Adipose tissue (tissue), 3 donors: ENCODE data around the gene PRXL2A. TPM values are rescaled to one million over a fixed set of nuclear protein-coding genes. Genes with fewer than 3 reads are reported as not detected.
"Not testable (repeated sequence)": the region's sequence is repeated elsewhere in the genome, so short reads cannot be mapped to it uniquely, and the experiment has no call there.

Experiments
- H3K27ac ChIP-seq: one replicate; pipeline ENCODE4 v1.5.1; 2013; ENCODE audit warnings: low read depth, low read length
- WGBS, 3 donors: extraction: QIAGEN DNeasy Blood & Tissue Kit; methylation state at CpG; one replicate each; pipeline ENCODE4 v1.1.7; 2013; 5-methylcytosine and 5-hydroxymethylcytosine counted together
- polyA plus RNA-seq, 3 donors: library from polyadenylated mRNA; stranded (reverse); fragments of 200-250 nt; gene quantifications; one replicate each; pipeline ENCODE4 v1.2.3, GENCODE V29; 2013
- donor health status: healthy with polysubstance abuse.
- donor health status: Bipolar disorder and iron deficiency.
- donor health status: healthy.

Gene PRXL2A
- polyA plus RNA-seq, 3 donors = 68.8 to 543 (median 243) TPM

- no peak overlapping the region for H3K27ac ChIP-seq
- 30 to 37% (median 30%) methylated on average over 12 of the region's 12 CpGs for WGBS, 3 donors
Measured at GRCh38 chr10:80409121-80409520, 770 bp downstream of the PRXL2A start.

- 37 to 53% (median 53%) methylated on average over 2 of the region's 2 CpGs for WGBS, 3 donors
- no peak overlapping the region for H3K27ac ChIP-seq
Measured at GRCh38 chr10:80410122-80410521, 1.8 kb downstream of the PRXL2A start.

GRCh38 chr10:80410578-80411145 is 2.3 kb downstream of the PRXL2A start:
- H3K27ac ChIP-seq = no peak overlapping the region
- 60 to 81% (median 64%) methylated on average over 5 of the region's 5 CpGs for WGBS, 3 donors

- 56 to 63% (median 59%) methylated on average over 2 of the region's 2 CpGs for WGBS, 3 donors
- no peak overlapping the region for H3K27ac ChIP-seq
Measured at GRCh38 chr10:80411267-80411668, 2.9 kb downstream of the PRXL2A start.

- WGBS, 3 donors = 86 to 91% (median 88%) methylated on average over 1 of the region's 1 CpG
- no peak overlapping the region for H3K27ac ChIP-seq
Measured at GRCh38 chr10:80411681-80412220, 3.4 kb downstream of the PRXL2A start.

GRCh38 chr10:80412486-80412885 is 4.1 kb downstream of the PRXL2A start:
- peak overlapping the region; percentile 10 for H3K27ac ChIP-seq
- WGBS, 3 donors = 67 to 83% (median 77%) methylated on average over 5 of the region's 5 CpGs

- no peak overlapping the region for H3K27ac ChIP-seq
Measured at GRCh38 chr10:80413271-80413996, 5.1 kb downstream of the PRXL2A start.

GRCh38 chr10:80414142-80414895 is 6.0 kb downstream of the PRXL2A start:
- no peak overlapping the region for H3K27ac ChIP-seq
- WGBS, 3 donors = 40 to 65% (median 62%) methylated on average over 7 of the region's 7 CpGs

More at GRCh38 chr10:80413271-80413996, 5.1 kb downstream of the PRXL2A start:
- WGBS, 3 donors = 54 to 82% (median 67%) methylated on average over 12 of the region's 12 CpGs

GRCh38 chr10:80415734-80416478 is 7.6 kb downstream of the PRXL2A start:
- no peak overlapping the region for H3K27ac ChIP-seq
- 77 to 85% (median 83%) methylated on average over 3 of the region's 3 CpGs for WGBS, 3 donors

GRCh38 chr10:80416479-80417098 is 8.2 kb downstream of the PRXL2A start:
- no peak overlapping the region for H3K27ac ChIP-seq
- WGBS, 3 donors = 66 to 76% (median 66%) methylated on average over 15 of the region's 15 CpGs

- not testable (repeated sequence) for H3K27ac ChIP-seq
- 82 to 89% (median 88%) methylated on average over 6 of the region's 6 CpGs for WGBS, 3 donors
Measured at GRCh38 chr10:80417256-80417655, 8.9 kb downstream of the PRXL2A start.

- no peak overlapping the region for H3K27ac ChIP-seq
- WGBS, 3 donors = 72 to 95% (median 75%) methylated on average over 5 of the region's 5 CpGs
Measured at GRCh38 chr10:80421050-80421706, 12.8 kb downstream of the PRXL2A start.

GRCh38 chr10:80421707-80422536 is 13.6 kb downstream of the PRXL2A start:
- no peak overlapping the region for H3K27ac ChIP-seq
- 64 to 81% (median 75%) methylated on average over 8 of the region's 8 CpGs for WGBS, 3 donors

- WGBS, 3 donors = 86 to 91% (median 86%) methylated on average over 2 of the region's 2 CpGs
- H3K27ac ChIP-seq = no peak overlapping the region
Measured at GRCh38 chr10:80425901-80426300, 17.6 kb downstream of the PRXL2A start.

GRCh38 chr10:80427541-80427940 is 19.2 kb downstream of the PRXL2A start:
- H3K27ac ChIP-seq = no peak overlapping the region
- WGBS, 3 donors = 97 to 100% (median 99%) methylated on average over 2 of the region's 2 CpGs

- WGBS, 3 donors = 71 to 93% (median 75%) methylated on average over 7 to 9 of the region's 9 CpGs
- no peak overlapping the region for H3K27ac ChIP-seq
Measured at GRCh38 chr10:80429521-80429973, 21.2 kb downstream of the PRXL2A start.

- WGBS, 3 donors = 67 to 83% (median 80%) methylated on average over 3 of the region's 3 CpGs
- H3K27ac ChIP-seq = no peak overlapping the region
Measured at GRCh38 chr10:80433134-80433533, 24.8 kb downstream of the PRXL2A start.
